ENCODE measurements around the gene NXPE4.

GRCh38 chr11:114564831-114565230 lies 30.8 kb downstream of the NXPE4 start:
- TF ChIP-seq, protein P1, sequence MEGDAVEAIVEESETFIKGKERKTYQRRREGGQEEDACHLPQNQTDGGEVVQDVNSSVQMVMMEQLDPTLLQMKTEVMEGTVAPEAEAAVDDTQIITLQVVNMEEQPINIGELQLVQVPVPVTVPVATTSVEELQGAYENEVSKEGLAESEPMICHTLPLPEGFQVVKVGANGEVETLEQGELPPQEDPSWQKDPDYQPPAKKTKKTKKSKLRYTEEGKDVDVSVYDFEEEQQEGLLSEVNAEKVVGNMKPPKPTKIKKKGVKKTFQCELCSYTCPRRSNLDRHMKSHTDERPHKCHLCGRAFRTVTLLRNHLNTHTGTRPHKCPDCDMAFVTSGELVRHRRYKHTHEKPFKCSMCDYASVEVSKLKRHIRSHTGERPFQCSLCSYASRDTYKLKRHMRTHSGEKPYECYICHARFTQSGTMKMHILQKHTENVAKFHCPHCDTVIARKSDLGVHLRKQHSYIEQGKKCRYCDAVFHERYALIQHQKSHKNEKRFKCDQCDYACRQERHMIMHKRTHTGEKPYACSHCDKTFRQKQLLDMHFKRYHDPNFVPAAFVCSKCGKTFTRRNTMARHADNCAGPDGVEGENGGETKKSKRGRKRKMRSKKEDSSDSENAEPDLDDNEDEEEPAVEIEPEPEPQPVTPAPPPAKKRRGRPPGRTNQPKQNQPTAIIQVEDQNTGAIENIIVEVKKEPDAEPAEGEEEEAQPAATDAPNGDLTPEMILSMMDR (IDR thresholded peaks at IDR 0.05) = no peak
- TF ChIP-seq, protein P2, sequence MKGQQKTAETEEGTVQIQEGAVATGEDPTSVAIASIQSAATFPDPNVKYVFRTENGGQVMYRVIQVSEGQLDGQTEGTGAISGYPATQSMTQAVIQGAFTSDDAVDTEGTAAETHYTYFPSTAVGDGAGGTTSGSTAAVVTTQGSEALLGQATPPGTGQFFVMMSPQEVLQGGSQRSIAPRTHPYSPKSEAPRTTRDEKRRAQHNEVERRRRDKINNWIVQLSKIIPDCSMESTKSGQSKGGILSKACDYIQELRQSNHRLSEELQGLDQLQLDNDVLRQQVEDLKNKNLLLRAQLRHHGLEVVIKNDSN (IDR thresholded peaks at IDR 0.05; ENCODE audit: borderline replicate concordance, low read depth) = no peak
- TF ChIP-seq MAX (IDR thresholded peaks at IDR 0.05; ENCODE audit: low read depth) = no peak
- no peak for TF ChIP-seq POLR2AphosphoS5 (IDR thresholded peaks at IDR 0.05; ENCODE audit: low read depth, low read length)
- TF ChIP-seq EZH2phosphoT487 (IDR thresholded peaks at IDR 0.05; ENCODE audit: borderline replicate concordance, low read depth) = no peak
- no peak for TF ChIP-seq RAD21 (IDR thresholded peaks at IDR 0.05; ENCODE audit: low read length)

Measured in SK-N-SH (cell line).